Activated T-cell treated with anti-CD3 and anti-CD28 coated beads for 24 hours (primary cell): ENCODE measurements around the gene NINJ1.

Experiments used
- DNase-seq: peaks from one replicate; pipeline ENCODE4 v3.0.0-alpha.2; 2020; ENCODE audit warnings: low read depth

Gene NINJ1

DNA sequence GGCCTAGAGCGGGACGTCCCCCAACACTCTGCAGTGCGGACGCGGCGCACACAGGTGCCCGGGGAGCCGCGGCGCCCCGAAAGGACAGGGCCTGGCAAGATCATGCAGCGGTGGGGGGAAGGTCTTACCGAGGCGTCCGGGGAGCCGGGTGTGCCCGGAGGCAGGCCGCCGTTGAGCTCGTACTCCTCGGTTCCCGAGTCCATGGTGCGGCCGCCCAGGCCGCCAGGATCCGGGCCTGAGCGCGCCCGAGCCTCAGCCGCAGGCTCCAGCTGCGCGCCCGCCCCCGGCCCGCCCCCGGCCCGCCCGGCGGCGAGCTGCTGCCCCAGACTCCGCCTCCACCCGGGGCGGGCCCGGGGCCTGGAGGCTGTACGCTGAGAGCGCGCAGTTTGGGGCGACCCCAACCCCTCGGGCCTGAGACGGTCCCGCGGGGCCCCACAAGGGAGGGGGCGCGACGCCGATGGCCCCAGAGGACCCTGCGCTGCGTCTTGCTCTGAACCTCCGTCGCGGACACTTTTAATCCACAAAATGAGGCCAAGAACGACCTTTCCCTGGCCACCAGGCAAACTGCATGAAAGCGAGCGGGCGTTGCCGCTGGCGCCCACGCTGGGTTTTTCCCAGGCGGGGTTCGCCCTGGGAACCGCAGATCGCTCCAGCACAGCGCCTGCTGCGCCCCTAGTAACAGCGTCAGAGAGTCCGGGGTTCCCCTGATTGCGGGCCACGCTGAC lies at the start of gene NINJ1:
Gene NINJ1, minus strand, starts transcription at position 237 of the 725 bp plus-strand sequence. Its CDS starts 34 bp downstream, at position 203.
- peak; percentile 82 for DNase-seq

DNA sequence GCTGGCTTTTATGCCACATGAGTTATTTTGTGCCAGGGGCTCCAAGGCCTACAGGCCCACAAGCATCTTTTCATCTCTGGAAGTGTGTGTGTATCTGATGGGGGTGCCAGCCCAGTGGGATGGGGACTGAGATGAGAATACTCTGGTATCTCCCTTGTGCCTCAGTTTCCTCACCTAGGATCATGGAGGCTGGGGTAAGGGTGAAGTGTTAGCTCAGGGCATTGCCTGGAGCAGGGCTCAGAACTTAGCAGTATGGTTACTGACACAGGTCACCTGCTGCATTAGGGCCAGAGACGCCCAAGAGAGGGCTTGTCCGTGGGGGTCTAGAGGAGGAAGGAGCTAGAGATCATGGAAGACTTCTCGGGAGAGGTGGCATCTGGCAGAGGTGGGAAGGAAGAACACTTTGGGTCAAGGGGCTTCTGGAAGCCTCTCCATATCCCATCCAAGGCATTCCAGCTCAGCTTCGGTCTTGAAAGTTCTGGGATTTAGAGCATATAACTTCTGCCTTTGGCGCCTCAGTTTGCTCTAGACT lies 49.1 kb upstream of the NINJ1 start:
- no peak for DNase-seq

DNA sequence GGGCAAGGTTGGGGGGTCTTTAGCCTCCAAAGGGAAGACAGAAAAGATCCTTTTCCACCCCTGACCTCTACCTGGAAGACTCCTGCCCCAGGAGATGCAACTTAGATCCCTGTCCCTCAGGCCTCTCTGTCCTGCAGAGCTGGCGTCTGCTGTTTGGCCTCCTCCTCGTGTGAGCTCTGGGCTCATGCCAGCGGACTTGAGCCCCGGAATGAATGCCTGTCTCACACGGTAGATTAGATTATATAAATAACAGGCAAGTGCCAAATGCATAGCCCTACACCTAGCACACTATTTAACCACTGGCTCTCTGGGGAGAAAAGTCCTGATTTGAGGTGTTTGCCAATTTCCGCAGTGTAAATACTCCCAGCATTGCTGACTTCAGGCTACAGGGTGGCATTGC lies 48.5 kb upstream of the NINJ1 start:
- no peak for DNase-seq

DNA sequence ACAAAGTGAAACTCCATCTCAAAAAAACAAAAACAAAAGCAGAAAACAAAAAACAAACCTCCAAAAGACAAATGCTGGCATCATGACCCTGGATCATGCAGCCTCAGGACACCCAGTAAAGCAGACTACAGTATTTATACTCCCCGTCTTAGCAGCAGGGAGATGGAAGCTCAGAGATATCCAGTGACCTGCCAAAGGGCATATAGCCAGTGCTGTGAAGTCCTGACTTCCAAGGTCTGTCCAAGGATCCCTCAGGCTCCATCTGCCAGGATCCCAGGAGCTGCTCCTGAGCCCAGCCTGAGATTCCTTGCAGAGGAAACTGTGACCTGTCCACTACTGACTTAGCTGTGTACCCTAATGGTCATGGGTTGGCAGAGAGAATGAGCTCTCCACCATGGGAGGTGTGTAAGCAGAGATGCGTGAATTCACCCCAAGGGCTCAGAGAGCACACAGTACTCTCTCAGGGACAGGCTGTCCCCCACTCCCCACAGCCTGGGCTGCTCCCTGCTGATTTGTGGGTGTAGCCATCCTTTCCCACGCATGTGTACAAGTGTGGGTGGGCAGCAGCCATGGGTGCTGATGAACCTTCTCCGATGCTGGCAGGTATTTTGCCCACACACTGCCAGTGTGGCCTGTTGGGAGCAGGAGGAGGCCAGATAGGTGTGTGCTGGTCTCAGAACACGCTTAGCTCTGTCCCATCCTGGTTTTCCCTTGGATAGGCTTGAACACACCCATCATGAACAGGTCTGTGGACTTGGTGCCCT lies 47.8 kb upstream of the NINJ1 start:
- no peak for DNase-seq

DNA sequence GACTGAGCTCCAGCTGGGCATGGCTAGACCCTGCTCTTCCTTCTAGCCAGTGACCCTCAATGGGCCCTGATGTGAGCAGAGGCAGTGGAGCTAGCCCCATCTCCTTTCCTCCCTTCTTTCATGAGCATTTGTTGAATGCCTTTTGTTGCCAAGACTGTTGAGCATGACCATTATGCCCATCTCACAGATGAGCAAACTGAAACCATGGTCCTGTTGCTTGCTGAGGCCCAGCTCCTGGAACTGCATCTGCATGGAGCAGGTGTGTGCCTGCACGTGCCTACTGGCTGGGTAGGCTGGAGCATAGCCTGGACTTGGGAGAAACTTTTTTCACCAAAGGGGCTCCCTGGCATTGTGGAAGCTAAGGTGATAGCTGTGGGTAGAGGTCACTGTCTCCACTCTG lies 46.9 kb upstream of the NINJ1 start:
- no peak for DNase-seq

DNA sequence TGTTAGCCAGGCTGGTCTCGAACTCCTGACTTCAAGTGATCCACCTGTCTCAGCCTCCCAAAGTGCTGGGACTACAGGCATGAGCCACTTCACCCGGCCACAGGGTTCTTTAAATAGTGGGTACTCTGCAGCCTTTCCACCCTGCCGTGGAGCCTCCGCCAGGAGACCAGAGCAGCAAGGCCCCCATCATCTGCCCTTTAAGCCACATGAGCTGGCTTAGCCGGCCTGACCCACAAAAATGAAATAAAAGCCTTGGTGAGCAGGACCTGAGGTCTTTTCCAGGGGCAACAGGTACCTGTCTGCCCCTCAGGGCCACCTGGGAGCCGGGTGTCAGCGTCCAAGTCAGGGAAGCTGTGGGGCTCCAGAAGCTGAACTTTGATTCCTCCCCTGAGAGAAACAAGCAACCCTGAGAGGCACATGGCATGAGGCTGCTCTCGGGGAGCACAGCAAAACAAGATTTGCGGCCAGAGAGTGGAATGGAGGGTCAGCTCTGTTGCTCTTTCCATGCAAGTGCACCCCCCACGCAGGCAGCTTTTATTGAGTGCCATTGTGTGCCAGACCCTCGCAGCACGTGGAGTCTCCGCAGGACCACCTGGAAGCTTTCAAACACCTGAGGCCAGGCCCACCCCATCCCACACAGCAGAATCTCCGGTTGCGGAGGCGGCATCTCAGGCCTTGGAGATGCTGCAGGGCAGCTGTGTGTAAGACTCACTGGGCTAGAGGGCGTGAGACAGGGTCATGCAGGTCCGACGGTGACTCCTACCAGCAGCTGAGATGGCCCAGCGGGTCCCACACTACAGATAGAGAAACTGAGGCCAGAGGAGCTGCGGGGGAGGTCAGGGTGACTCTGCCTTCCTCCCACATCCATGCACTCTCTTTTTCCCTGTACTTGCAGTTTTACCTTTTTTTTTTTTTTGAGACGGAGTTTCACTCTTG lies 45.1 kb upstream of the NINJ1 start:
- DNase-seq: no peak

- DNase-seq: no peak
Measured at GRCh38 chr9:93177676-93178075, 43.6 kb upstream of the NINJ1 start.

GRCh38 chr9:93174976-93175375 lies 40.9 kb upstream of the NINJ1 start:
- no peak for DNase-seq

DNA sequence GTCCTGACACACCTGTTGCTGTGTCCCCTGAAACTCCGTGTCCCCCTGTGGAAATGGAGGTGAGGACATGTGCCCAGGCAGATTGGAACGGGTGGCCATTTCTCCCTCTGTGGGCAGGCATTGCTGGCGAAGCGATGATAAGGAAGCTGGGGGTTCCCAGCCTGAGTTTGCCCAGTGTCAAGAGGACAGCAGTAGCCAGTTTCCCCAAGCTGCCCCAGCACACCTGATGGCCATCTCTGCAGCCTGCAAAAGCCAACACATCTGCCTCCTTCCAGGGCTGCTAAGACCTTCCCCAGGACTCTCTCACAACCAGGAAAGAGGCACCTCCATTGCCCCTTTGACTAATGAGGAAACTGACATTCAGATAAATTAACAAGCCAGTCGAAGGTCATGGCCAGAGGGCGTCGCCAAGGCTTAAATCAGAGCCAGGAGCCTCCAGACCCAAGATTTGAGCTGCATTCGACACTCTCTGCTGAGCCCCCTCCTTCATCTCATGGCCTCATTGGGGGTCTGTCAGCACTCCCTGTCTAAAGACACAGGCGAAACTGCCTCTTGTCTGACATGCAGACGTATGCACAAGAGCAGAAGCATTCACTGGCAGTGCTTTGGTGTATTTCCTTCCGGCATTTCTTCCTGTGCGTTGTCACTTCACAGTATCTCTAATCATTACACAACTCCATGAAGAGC lies 39.5 kb upstream of the NINJ1 start:
- DNase-seq: no peak

DNA sequence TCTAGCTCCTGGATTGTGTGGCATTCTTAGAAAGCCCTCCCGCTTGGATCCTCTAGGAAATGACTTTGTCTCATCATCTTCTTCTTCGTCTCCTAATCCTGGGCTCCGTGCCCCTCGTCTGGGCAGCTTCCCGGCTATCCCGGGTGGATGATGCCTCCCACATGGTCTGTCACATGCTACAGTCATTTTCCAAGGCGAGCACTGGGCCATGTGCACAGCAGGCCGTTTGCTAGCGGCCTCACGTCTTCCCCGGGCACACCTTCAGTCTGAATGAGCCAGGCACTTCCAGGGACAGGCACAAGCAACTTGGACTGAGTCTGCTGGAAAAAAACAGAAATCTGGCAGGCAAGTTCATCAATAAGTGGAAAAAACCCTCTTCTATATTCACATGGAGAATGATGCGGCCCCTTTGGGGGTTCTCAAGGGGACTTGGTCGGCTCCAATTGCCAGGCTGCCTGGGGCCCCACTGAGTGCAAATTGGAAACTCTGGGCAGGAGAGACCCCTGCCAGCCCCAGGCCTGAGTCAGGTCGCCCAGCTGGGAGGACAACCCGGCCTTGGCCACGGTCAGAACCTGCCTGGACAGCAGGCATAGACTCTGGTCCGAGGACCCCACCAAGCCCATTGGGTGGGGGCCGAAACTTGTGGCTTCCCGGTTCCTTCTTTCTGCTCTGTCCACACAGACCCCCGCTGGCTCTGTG lies 38.8 kb upstream of the NINJ1 start:
- DNase-seq: no peak

DNA sequence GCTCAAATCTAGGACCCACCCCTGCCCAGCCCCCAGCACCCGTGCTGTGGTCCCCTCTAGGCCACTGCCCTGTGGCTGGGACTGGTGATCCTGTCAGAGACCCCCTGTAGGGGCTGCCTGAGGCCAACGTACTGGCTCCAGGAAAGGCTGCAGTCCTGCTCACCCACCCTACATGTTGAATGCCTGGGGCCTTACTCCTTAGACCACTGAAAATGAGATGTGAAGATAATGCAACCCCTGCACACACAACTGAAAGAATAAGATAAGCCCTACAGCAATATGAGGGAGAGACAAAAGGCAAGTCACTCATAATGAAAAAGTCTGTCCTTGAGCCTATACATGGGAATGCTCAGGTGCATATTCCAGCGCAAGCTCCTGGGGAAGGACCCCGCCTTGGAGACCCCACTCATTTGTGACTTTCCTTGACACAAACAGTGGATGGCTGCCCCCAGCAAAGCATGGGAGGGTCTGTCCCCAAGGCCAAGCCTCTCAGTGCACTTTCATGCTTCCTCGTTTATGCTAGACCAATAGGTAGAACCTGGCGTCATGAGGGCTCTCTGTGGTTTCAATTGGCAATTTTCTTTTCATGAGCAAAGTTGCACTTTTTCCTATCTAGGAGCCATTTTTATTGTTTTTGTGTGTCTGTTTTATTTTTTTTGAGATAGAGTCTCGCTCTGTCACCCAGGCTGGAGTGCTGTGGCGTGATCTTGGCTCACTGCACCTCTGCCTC lies 37.4 kb upstream of the NINJ1 start:
- DNase-seq: no peak

DNA sequence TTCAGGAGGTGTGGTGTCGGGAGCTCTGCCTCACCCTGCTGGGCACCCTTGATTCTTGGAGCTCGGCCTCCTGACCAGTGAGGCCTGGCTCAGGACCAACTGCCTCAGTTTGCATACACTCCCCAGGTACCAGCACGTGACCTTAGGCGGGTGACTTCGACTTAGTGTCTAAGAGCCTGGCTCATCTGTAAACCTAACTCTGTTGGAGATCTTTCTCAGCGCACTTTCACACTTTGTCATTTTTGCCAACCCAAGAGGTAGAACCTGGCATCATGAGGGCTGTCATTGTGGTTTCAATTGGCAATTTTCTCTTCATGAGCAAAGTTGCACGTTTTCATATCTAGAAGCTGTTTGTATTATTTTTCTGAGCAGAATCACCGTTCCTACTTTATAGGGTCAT lies 36.5 kb upstream of the NINJ1 start:
- no peak for DNase-seq

DNA sequence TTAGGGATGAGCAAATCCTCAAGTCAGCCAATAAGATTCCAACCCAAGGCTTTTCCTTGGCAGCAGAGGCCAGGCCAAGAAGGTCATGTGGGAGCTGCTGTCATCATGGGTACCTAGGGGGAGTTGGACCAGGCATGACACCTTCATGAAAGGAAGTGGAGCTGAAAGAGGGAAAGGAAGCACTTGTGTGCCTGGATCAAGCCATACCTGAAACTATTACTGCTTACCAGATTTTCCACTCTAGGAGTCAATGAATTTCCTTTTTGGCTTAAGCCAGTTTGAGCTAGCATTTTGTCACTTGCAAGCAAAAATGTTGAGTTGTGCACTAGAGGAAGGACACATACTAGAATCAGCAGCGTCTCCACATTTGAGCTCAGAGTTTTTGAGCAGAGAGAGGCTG lies 35.4 kb upstream of the NINJ1 start:
- DNase-seq: no peak

- no peak for DNase-seq
Measured at GRCh38 chr9:93168581-93168980, 34.5 kb upstream of the NINJ1 start.

GRCh38 chr9:93167838-93168237 lies 33.8 kb upstream of the NINJ1 start:
- DNase-seq: no peak

GRCh38 chr9:93167185-93167584 lies 33.1 kb upstream of the NINJ1 start:
- DNase-seq: no peak

GRCh38 chr9:93166699-93167098 lies 32.6 kb upstream of the NINJ1 start:
- DNase-seq: no peak

DNA sequence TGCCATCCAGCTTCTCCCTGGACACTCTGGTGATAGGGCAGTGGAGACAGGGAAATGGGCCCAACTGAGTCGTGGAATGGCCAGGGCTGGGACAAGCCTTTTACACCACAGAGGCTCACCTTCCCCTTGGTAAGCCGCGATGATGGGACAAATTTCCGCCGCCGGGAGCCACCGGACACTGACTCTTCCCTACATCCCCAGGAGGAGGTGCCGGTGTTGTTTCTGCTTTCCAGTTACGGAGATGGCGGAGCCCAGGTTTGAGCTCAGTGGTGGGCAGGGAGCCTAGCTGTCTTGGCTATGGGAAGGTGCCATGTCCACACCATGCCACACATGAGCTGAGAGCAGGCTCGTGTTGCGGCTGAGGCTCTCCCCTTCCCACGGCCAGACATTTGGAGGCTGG lies 30.0 kb upstream of the NINJ1 start:
- no peak for DNase-seq

- no peak for DNase-seq
Measured at GRCh38 chr9:93161786-93162562, 27.9 kb upstream of the NINJ1 start.
